Left renal pelvis (tissue), 4 donors: ENCODE measurements around the gene NCAM1. TPM values are rescaled to one million over a fixed set of nuclear protein-coding genes. Genes with fewer than 3 reads are reported as not detected.

ENCODE experiments used
- DNase-seq, 4 donors: peaks; one replicate each; pipeline ENCODE4 v3.0.0-alpha.2; 2013; ENCODE audit warnings: low read depth in 4 of 4, low spot score in 3 of 4
- polyA plus RNA-seq, 4 donors: library from polyadenylated mRNA; unstranded; fragments of 120-200 nt; gene quantifications; one replicate each; pipeline ENCODE4 v1.2.1, GENCODE V29; 2013; ENCODE audit not compliant: insufficient read length in 4 of 4

Gene NCAM1
- polyA plus RNA-seq, 4 donors = 78.7 to 201 (median 84.2) TPM

DNA sequence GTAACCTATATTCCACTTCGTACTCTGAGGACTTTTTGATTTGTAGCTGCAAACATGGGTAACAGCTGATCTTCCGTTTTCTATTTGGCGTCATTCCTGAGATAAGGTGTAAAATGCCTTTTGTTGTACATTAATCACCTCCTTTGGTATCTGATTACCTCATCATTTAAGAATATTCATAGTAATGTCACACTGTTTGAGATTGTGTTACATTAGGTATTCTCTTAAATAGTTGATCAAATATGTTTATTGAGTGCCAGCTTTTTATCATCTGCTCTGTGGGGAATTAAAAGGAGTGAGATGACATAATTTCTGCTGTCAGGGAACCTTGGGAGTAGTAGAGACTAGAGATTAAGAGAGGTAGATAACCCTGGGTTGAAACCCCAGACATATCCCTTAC, 5.9 kb downstream of the NCAM1 start:
- no peak for DNase-seq

DNA sequence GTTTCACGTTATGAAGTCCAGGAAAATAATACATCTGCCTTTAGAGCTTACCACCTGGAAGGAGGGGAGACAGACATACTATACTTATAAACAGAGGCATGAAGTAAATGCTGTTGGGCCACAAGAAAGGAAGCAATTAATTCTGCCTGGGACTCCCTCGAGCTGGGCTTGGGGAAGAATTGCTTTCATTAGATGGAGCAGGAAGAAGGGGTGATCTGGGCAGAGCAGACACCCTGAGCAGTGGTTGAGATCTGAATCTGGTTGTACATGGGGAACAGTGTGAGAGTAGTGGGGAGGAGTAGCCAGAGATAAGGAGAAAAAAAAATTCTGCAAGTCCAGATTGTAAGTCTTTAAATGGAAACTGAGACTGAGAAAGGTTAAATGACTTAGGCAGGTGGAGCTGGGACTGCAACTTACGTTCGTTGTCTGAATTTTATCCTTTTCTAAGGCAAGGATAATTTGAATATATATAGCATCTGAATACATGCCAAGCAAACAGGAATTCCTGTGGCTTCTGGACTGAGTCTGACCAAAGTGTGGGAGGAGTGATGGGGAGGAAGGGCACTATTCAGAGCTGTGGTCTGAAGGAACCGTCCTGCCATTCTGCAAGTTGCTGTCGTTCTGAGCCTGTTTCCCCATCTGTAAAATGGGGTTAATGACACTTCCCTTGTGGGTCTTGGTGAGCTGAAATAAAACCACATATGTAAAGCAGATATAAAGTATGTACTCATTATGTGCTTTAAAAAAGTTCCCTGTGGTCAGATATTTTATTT, 7.9 kb downstream of the NCAM1 start:
- no peak for DNase-seq

- no peak for DNase-seq
Observed at GRCh38 chr11:112971195-112971594, 10.0 kb downstream of the NCAM1 start.

DNA sequence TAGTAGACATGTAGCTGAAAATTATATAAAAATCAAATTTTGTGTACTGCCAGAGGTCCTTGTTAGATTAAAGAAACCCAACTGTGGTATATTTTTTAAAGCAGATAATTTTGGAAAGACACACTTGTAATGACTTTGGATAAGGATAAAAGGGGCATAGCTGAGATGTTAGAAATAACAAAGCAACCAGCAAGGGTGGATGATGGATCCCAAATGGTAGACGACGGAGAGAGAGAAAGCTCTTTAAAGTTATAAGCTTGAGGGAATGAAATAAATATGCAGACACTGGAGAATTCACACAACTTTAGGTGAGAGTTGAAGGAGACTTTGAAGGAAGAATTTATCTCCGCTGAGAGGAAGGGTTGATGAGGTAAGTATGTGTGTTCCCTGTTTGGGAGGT, 10.6 kb downstream of the NCAM1 start:
- no peak for DNase-seq

DNA sequence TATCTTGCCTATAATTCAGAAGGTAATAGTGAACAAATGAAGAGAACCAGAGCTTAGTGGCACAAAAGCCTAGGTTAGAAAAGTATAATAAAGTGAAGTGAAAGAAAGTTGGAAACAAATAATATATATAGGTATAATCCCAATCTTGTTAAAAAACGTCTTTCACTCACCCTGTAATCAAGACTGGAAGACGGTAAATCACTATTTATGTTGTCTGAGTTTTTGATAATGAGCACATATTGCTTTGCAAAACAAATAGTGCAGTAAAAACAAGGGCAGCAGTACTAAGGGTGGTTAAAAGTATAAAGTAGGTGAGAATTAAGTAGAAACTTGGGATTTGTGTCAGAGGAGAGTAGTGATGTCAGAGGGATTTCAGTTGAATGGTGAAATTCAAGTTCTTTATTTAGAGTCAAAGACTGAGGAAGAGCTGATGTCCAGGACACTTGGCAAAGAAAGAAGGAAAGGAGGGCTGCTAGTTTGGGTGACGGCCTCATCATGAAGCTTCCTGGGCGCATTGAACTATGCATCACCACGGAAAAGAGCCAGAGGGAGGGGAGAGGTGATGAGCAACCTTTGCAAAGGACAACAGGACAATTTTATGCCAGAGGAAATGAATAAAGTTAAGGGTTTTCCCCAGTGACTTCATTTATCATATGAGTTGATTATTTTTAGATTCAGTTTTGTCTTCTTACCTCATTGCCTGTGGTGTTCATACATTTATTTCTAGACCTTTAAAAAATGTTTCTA, 11.4 kb downstream of the NCAM1 start:
- DNase-seq = no peak

GRCh38 chr11:112975051-112975450, 13.8 kb downstream of the NCAM1 start:
- DNase-seq = no peak

GRCh38 chr11:112975493-112975892, 14.3 kb downstream of the NCAM1 start:
- no peak for DNase-seq

GRCh38 chr11:112977755-112978154, 16.5 kb downstream of the NCAM1 start:
- DNase-seq = no peak

- DNase-seq = no peak
Observed at GRCh38 chr11:112983887-112984286, 22.7 kb downstream of the NCAM1 start.

GRCh38 chr11:112989198-112989597, 28.0 kb downstream of the NCAM1 start:
- no peak for DNase-seq

- DNase-seq = no peak
Observed at GRCh38 chr11:112993808-112994207, 32.6 kb downstream of the NCAM1 start.

DNA sequence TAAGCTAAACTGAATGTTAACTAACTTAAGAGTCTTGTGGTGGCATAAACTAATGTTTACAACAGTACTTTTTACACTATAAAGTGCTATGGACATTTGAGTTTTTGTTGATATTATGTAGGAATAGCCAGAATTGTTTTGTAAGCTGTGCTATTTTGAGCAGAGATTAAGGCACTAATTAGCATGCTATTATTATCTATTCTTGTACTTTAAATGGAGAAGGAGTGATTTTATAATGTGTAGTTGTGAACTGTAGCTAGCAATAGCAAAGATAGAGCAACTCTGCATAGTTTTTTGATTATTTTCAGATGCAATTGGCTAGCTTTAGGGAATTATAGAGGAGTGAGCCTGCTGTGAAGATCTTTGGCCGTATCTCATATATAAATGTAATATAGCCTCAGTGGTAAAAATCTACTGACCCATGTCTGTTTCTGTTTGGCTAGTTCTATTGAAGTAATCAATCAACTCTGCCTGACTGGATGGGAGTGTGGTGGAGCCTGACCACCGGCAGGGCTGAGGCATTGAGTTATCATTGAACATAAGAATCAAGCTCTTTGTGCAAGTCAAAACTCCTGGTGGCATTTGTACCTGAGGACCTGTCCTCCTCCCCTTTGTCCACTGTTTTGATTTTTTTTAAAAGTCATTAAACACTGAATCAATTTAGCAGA, 34.3 kb downstream of the NCAM1 start:
- DNase-seq = no peak

- DNase-seq = no peak
Observed at GRCh38 chr11:112996994-112997393, 35.8 kb downstream of the NCAM1 start.

DNA sequence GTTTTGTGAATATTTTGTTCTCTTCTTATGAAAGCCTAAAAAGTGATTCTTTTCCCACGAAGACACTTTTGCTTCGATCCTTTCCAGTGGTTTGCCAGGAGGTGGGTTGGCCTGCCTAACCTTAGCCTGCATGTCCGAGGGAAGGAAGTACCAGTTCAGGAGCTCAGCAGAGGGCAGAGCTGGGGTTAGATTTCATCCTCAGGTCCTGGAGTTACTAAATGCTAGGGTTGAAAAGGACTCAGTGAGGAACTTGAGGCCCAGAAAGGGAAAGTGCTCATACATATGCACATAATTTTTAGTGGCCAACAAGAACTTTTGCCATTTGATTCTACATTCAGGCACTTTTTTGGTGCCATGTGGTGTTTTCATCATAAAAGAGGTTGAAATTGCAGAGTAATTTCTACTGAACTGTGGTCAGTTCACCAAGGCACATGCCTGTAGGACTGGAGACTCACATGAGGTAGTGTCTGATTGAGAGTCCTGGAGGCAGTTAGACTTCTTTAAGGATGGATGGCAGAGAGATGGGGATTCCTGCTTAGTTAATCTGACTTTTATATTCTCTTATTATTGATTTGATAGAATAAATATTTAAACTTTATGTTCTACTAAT, 36.7 kb downstream of the NCAM1 start:
- no peak for DNase-seq

DNA sequence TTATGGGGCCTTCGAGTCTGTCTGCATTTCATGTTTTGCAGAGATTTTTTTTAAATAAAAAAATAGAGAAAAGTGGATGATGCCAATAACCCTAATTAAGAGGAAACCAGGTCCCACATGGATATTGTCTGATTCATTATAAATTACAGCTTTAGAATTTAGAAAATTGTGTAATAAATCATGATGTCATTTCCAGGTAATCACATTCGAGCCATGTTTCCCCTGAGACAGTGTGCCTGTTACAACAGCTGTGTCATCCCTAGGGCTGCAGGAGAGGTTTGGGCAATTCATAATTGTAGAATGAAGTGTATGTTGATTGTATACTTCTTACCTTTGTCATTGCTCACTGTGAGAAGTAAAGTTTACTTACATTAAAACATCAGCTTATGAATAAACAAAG, 38.3 kb downstream of the NCAM1 start:
- no peak for DNase-seq

GRCh38 chr11:113001709-113002108, 40.5 kb downstream of the NCAM1 start:
- DNase-seq = no peak

DNA sequence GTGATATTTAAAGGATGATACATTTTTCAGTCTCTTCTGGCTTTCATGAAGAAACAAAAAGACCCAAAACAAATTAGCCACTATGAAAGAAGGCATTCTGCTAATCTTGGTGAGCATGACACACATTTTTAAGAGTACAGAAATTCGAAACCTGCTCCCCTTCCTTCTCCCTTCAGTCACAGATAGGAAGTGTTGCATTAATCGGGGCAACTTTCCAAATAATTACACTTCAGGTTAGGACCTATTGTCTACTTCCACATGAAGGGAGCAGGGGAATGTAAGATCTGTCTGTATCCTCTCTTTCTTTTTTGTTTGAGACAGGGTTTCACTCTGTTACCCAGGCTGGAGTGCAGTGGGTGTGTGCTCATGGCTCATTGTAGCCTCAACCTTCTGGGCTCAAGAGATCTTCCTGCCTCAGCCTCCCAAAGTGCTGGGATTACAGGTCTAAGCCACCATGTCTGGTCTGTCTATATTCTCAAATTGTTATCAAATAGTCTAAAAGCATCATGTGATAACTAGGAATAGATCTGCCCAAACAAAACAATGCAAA, 45.8 kb downstream of the NCAM1 start:
- no peak for DNase-seq

GRCh38 chr11:113014262-113015097, 53.3 kb downstream of the NCAM1 start:
- DNase-seq = no peak

- no peak for DNase-seq
Observed at GRCh38 chr11:113015098-113015455, 53.9 kb downstream of the NCAM1 start.

GRCh38 chr11:113016905-113017304, 55.7 kb downstream of the NCAM1 start:
- no peak for DNase-seq
